ENCODE data around the gene ST6GALNAC6. TPM values are rescaled to one million over a fixed set of nuclear protein-coding genes. Genes with fewer than 3 reads are reported as not detected.
A peak's percentile ranks its signal among the peaks of the same experiment; 100 is the strongest.

Gene ST6GALNAC6
- total and polyA plus RNA-seq, 12 donors: 32.8 to 52.0 (median 42.5) TPM

- intact Hi-C loops (cut with DNase I): loop anchor here in 4 of 10 donors (2.0 to 10.0 kb wide), 4 partner anchors 16 to 144 kb away; partner anchors contain the start of genes ST6GALNAC4 (in 1 of the 4) and TOR2A (in 1 of the 4)
- H3K4me1 ChIP-seq: peaks cover 11 to 63% (median 47%) of the 10 kb centered on the region in 9 donors
- no peak for DNase-seq
Measured at GRCh38 chr9:127878652-127879390, 20.6 kb downstream of the ST6GALNAC6 start.

GRCh38 chr9:127878001-127878651 lies 21.3 kb downstream of the ST6GALNAC6 start:
- ATAC-seq: peak in 1 of 8 donors; percentile 0
- WGBS, 2 donors: 34 to 35% methylated on average over 18 of the region's 18 CpGs
- no peak for DNase-seq
- intact Hi-C loops (cut with DNase I): loop anchor here in 4 of 10 donors (2.0 to 10.0 kb wide), 4 partner anchors 17 to 143 kb away; partner anchors contain the start of genes ST6GALNAC4 (in 1 of the 4) and TOR2A (in 1 of the 4)
- H3K4me3 ChIP-seq: peak overlapping the region in 9 of 10 donors; percentile 54 to 81 (median 69)
- no peak for TF ChIP-seq CTCF (IDR thresholded peaks at IDR 0.05)
- no peaks in the 10 kb centered on the region for H3K9me3 ChIP-seq
- peak overlapping the region in 9 of 10 donors; percentile 82 to 93 (median 89) for H3K27ac ChIP-seq
- H3K4me1 ChIP-seq: peaks cover 16 to 66% (median 54%) of the 10 kb centered on the region in 9 donors
- peaks cover 0 to 12% (median 0%) of the 10 kb centered on the region in 7 donors for H3K27me3 ChIP-seq
- peaks cover 0 to 6% (median 0%) of the 10 kb centered on the region in 9 donors for H3K36me3 ChIP-seq

More at GRCh38 chr9:127878652-127879390, 20.6 kb downstream of the ST6GALNAC6 start:
- ATAC-seq: no peak
- Histone ChIP-seq H3K9me3 (no peaks in the 10 kb centered on the region), H3K27me3 (peaks cover 0 to 12% (median 0%) of the 10 kb centered on the region in 7 donors), H3K27ac (peak overlapping the region in 1 of 10 donors; percentile 88), H3K4me3 (peak overlapping the region in 1 of 10 donors; percentile 75), H3K36me3 (peaks cover 0 to 10% (median 0%) of the 10 kb centered on the region in 9 donors)
- TF ChIP-seq CTCF (IDR thresholded peaks at IDR 0.05): no peak
- WGBS, 2 donors: 62 to 63% methylated on average over 8 of the region's 8 CpGs

- ATAC-seq (peak; percentile 70 to 86 (median 78)), DNase-seq (peak; percentile 85 to 86)
- WGBS, 2 donors: 1 to 2% methylated on average over 29 to 44 of the region's 44 CpGs
- H3K27ac ChIP-seq: peak within 1 kb of the TSS; percentile 61 to 93 (median 88)
- no peak for TF ChIP-seq CTCF (IDR thresholded peaks at IDR 0.05)
- H3K4me3 ChIP-seq: peak within 1 kb of the TSS; percentile 50 to 81 (median 69)
- peaks cover 0 to 12% (median 0%) of the 10 kb centered on the region in 7 donors for H3K27me3 ChIP-seq
- peaks cover 0 to 10% (median under 1%) of the 10 kb centered on the region in 9 donors for H3K36me3 ChIP-seq
- peaks cover 18 to 66% (median 50%) of the 10 kb centered on the region in 9 donors for H3K4me1 ChIP-seq
- no peaks in the 10 kb centered on the region for H3K9me3 ChIP-seq
- intact Hi-C loops (cut with DNase I): loop anchor here in 3 of 10 donors (5.0 to 10.0 kb wide), 3 partner anchors 40 to 143 kb away; partner anchors contain the start of genes ST6GALNAC4 (in 1 of the 3) and TOR2A (in 1 of the 3)
Measured at GRCh38 chr9:127877566-127877998, 21.8 kb downstream of the ST6GALNAC6 start, which contains the start of gene AK1. TSS of gene AK1 (minus strand) at chr9:127877675. CDS start at chr9:127874617, 3,058 bp downstream.
